ENCODE measurements around the gene MOCOS.

Gene MOCOS

DNA sequence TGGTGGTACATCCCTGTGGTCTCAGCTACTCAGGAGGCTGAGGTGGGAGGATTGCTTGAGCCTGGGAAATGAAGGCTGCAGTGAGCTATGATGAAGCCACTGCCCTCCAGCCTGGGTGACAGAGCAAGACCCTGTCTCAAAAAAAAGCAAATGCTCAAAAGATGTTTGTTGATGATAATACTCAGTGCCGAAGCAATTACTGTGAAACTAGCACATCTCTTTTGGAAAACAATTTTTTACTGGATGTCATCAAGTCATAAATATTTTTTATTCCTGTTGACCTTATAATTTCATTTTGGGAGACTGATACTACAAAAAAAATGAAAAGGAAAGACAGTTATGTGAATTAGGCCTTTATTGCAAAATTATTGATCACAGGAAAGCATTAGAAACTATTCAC, 75.7 kb downstream of the MOCOS start:
- no peak for DNase-seq
- H3K4me1 ChIP-seq (ENCODE audit: control insufficient read depth, insufficient read depth, low read length, poor library complexity, severe bottlenecking), result no peaks in the 10 kb centered on the region
- H3K36me3 ChIP-seq (ENCODE audit: control insufficient read depth, insufficient read depth, low read length), result no peaks in the 10 kb centered on the region
- no peak overlapping the region for H3K4me3 ChIP-seq (ENCODE audit: insufficient read depth, low read depth, low read length, poor library complexity, severe bottlenecking)
- H3K9me3 ChIP-seq (ENCODE audit: control insufficient read depth, low read length), result no peaks in the 10 kb centered on the region
- no peak overlapping the region for H3K27ac ChIP-seq (ENCODE audit: insufficient read depth, low read length, poor library complexity, severe bottlenecking)
- H3K27me3 ChIP-seq (replicated peaks; ENCODE audit: control insufficient read depth, insufficient read depth, low read length, poor library complexity, severe bottlenecking), result no peaks in the 10 kb centered on the region

DNA sequence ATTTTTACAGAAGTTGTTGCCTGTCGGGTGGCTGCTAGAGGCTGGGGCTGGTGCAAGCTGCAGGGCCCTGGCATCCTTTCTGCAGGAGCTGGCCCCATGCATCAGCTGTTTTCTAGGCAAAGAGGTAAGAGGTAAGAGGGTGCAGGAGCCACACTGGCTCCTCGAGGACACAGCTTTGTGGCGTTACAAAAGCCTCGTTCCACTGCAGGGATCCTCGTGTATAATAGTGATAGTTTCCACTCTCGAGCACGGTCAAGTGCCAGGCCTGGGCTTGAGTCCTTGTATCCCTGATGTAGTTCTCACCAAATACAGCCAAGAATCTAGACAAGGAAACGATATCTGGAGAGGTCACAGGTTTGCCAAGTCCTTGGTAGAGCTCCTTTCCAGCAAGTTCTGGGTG, 77.0 kb downstream of the MOCOS start:
- DNase-seq, result no peak
- Histone ChIP-seq H3K36me3 (ENCODE audit: control insufficient read depth, insufficient read depth, low read length) (no peaks in the 10 kb centered on the region), H3K4me1 (ENCODE audit: control insufficient read depth, insufficient read depth, low read length, poor library complexity, severe bottlenecking) (no peaks in the 10 kb centered on the region), H3K27me3 (replicated peaks; ENCODE audit: control insufficient read depth, insufficient read depth, low read length, poor library complexity, severe bottlenecking) (no peaks in the 10 kb centered on the region), H3K27ac (ENCODE audit: insufficient read depth, low read length, poor library complexity, severe bottlenecking) (no peak overlapping the region), H3K9me3 (ENCODE audit: control insufficient read depth, low read length) (no peaks in the 10 kb centered on the region), H3K4me3 (ENCODE audit: insufficient read depth, low read depth, low read length, poor library complexity, severe bottlenecking) (no peak overlapping the region)

DNA sequence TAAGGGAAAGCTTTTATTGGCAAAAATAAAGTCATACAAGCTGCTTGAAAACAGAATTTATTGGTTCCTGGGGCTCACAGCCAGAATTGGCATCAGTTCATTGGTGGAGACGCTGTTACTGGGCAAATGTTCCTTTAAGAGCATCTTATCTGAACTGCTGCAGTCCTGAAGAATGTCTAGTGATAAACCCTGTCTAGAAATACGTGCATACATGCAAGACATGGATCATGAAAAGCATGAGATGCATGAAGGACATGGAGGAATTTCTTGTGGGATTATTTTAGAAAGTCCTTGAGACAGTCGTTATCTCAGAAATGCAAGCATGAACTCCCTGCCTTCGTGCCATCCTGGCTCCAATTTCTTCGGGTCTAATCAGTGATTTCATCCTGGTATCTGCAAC, 77.7 kb downstream of the MOCOS start:
- Histone ChIP-seq H3K36me3 (ENCODE audit: control insufficient read depth, insufficient read depth, low read length) (no peaks in the 10 kb centered on the region), H3K4me1 (ENCODE audit: control insufficient read depth, insufficient read depth, low read length, poor library complexity, severe bottlenecking) (no peaks in the 10 kb centered on the region), H3K27ac (ENCODE audit: insufficient read depth, low read length, poor library complexity, severe bottlenecking) (no peak overlapping the region), H3K27me3 (replicated peaks; ENCODE audit: control insufficient read depth, insufficient read depth, low read length, poor library complexity, severe bottlenecking) (no peaks in the 10 kb centered on the region), H3K9me3 (ENCODE audit: control insufficient read depth, low read length) (no peaks in the 10 kb centered on the region), H3K4me3 (ENCODE audit: insufficient read depth, low read depth, low read length, poor library complexity, severe bottlenecking) (no peak overlapping the region)
- DNase-seq, result no peak

DNA sequence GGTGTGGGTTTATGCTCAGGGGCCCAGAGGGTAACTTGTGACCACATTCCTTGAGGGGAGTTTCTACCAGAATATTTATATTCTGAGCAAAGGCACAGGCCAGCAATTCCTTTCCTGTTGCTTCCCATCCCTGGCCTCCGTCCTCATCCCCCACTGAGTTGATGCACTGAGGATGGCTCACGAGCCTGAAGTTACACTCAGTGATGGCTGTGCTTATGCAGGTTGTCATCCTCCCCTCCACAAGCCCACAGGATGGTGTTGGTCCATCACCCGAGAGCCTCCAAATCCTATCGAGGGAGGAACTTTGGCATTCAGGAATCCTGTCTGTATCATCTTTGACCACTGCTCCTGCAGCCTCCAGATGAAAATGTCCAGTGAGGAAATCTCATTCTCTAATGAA, 81.9 kb downstream of the MOCOS start:
- H3K9me3 ChIP-seq (ENCODE audit: control insufficient read depth, low read length), result no peaks in the 10 kb centered on the region
- no peak overlapping the region for H3K27ac ChIP-seq (ENCODE audit: insufficient read depth, low read length, poor library complexity, severe bottlenecking)
- H3K4me1 ChIP-seq (ENCODE audit: control insufficient read depth, insufficient read depth, low read length, poor library complexity, severe bottlenecking), result no peaks in the 10 kb centered on the region
- no peak overlapping the region for H3K4me3 ChIP-seq (ENCODE audit: insufficient read depth, low read depth, low read length, poor library complexity, severe bottlenecking)
- H3K27me3 ChIP-seq (replicated peaks; ENCODE audit: control insufficient read depth, insufficient read depth, low read length, poor library complexity, severe bottlenecking), result no peaks in the 10 kb centered on the region
- H3K36me3 ChIP-seq (ENCODE audit: control insufficient read depth, insufficient read depth, low read length), result no peaks in the 10 kb centered on the region
- no peak for DNase-seq

DNA sequence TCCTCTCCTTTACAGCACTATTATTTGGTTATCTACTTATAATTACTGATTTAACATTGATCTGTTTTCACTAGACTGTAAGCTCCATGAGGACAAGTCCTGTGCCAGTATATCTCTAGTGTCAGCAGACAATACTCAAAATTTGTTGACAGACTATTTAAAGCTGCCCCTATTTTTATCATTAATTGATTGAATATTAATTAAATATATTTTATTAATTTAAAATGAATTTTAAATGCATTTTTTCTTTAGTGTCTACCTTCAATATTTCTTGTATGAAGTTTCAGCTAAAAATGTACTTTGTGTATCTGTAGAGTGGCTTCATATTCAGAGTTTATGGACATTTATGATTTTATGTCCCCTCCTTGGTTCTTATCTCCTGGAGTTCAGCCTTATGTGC, 83.9 kb downstream of the MOCOS start:
- H3K9me3 ChIP-seq (ENCODE audit: control insufficient read depth, low read length), result no peaks in the 10 kb centered on the region
- H3K4me1 ChIP-seq (ENCODE audit: control insufficient read depth, insufficient read depth, low read length, poor library complexity, severe bottlenecking), result no peaks in the 10 kb centered on the region

DNA sequence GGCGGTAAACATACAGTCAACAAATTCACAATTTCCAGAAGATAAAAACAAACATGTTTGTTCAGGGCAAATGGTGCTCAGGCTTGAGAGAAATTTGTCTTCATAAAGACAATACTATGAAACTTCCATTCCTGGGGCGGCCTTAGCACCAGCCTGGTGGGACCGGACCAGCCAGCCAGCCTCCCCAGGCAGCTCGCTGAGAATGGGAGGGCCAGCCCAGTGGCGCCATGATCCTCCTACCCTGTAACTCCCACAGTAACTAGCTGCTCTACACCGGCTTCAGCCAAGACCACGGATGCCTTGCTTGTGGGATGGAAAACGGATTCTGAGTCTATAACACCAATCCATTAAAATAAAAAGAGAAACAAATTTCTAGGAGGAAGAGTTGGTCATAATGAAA, 86.0 kb downstream of the MOCOS start:
- Histone ChIP-seq H3K4me1 (ENCODE audit: control insufficient read depth, insufficient read depth, low read length, poor library complexity, severe bottlenecking) (no peaks in the 10 kb centered on the region), H3K27me3 (replicated peaks; ENCODE audit: control insufficient read depth, insufficient read depth, low read length, poor library complexity, severe bottlenecking) (no peaks in the 10 kb centered on the region), H3K9me3 (ENCODE audit: control insufficient read depth, low read length) (no peaks in the 10 kb centered on the region), H3K27ac (ENCODE audit: insufficient read depth, low read length, poor library complexity, severe bottlenecking) (no peak overlapping the region), H3K36me3 (ENCODE audit: control insufficient read depth, insufficient read depth, low read length) (no peaks in the 10 kb centered on the region), H3K4me3 (ENCODE audit: insufficient read depth, low read depth, low read length, poor library complexity, severe bottlenecking) (no peak overlapping the region)
- no peak for DNase-seq

More for the DNA sequence above, 83.9 kb downstream of the MOCOS start:
- H3K27ac ChIP-seq (ENCODE audit: insufficient read depth, low read length, poor library complexity, severe bottlenecking), result no peak overlapping the region
- H3K4me3 ChIP-seq (ENCODE audit: insufficient read depth, low read depth, low read length, poor library complexity, severe bottlenecking), result no peak overlapping the region
- no peaks in the 10 kb centered on the region for H3K27me3 ChIP-seq (replicated peaks; ENCODE audit: control insufficient read depth, insufficient read depth, low read length, poor library complexity, severe bottlenecking)
- no peak for DNase-seq
- no peaks in the 10 kb centered on the region for H3K36me3 ChIP-seq (ENCODE audit: control insufficient read depth, insufficient read depth, low read length)

DNA sequence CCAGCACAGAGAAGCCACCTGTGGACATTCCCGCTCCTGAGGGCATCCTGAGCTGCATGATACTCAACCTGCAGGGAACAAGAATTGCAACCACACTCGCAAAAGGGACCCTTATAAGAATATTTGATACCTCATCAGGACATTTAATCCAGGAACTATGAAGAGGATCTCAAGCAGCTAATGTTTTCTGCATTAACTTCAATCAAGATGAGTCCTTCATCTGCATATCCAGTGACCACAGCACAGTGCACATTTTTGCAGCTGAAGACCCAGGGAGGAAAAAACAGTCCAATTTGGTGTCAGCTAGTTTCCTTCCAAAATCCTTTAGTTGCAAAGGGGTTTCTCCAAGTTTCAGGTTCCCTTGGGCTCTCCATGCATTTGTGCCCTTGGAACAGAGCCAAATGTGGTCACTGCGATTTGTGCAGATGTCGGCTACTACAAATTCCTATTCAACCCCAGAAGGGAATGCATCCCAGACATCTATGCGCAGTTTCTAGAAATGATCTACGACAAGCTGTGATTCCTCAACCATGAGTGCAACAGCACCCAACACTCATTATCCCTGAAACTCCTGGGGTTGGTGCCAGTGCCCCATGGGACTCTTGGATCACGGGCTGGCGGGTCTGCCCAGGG, 86.9 kb downstream of the MOCOS start:
- Histone ChIP-seq H3K27ac (ENCODE audit: insufficient read depth, low read length, poor library complexity, severe bottlenecking) (no peak overlapping the region), H3K9me3 (ENCODE audit: control insufficient read depth, low read length) (no peaks in the 10 kb centered on the region), H3K4me1 (ENCODE audit: control insufficient read depth, insufficient read depth, low read length, poor library complexity, severe bottlenecking) (no peaks in the 10 kb centered on the region), H3K36me3 (ENCODE audit: control insufficient read depth, insufficient read depth, low read length) (no peaks in the 10 kb centered on the region), H3K27me3 (replicated peaks; ENCODE audit: control insufficient read depth, insufficient read depth, low read length, poor library complexity, severe bottlenecking) (no peaks in the 10 kb centered on the region), H3K4me3 (ENCODE audit: insufficient read depth, low read depth, low read length, poor library complexity, severe bottlenecking) (no peak overlapping the region)
- no peak for DNase-seq

GRCh38 chr18:36275561-36275960, 88.3 kb downstream of the MOCOS start:
- H3K36me3 ChIP-seq (ENCODE audit: control insufficient read depth, insufficient read depth, low read length), result no peaks in the 10 kb centered on the region
- DNase-seq, result no peak
- H3K27ac ChIP-seq (ENCODE audit: insufficient read depth, low read length, poor library complexity, severe bottlenecking), result no peak overlapping the region
- no peaks in the 10 kb centered on the region for H3K9me3 ChIP-seq (ENCODE audit: control insufficient read depth, low read length)
- no peak overlapping the region for H3K4me3 ChIP-seq (ENCODE audit: insufficient read depth, low read depth, low read length, poor library complexity, severe bottlenecking)
- H3K27me3 ChIP-seq (replicated peaks; ENCODE audit: control insufficient read depth, insufficient read depth, low read length, poor library complexity, severe bottlenecking), result no peaks in the 10 kb centered on the region
- H3K4me1 ChIP-seq (ENCODE audit: control insufficient read depth, insufficient read depth, low read length, poor library complexity, severe bottlenecking), result no peaks in the 10 kb centered on the region

- Histone ChIP-seq H3K27me3 (replicated peaks; ENCODE audit: control insufficient read depth, insufficient read depth, low read length, poor library complexity, severe bottlenecking) (no peaks in the 10 kb centered on the region), H3K4me1 (ENCODE audit: control insufficient read depth, insufficient read depth, low read length, poor library complexity, severe bottlenecking) (no peaks in the 10 kb centered on the region), H3K4me3 (ENCODE audit: insufficient read depth, low read depth, low read length, poor library complexity, severe bottlenecking) (no peak overlapping the region), H3K36me3 (ENCODE audit: control insufficient read depth, insufficient read depth, low read length) (no peaks in the 10 kb centered on the region), H3K9me3 (ENCODE audit: control insufficient read depth, low read length) (no peaks in the 10 kb centered on the region), H3K27ac (ENCODE audit: insufficient read depth, low read length, poor library complexity, severe bottlenecking) (no peak overlapping the region)
- no peak for DNase-seq
Observed at GRCh38 chr18:36279001-36279400, 91.7 kb downstream of the MOCOS start.

DNA sequence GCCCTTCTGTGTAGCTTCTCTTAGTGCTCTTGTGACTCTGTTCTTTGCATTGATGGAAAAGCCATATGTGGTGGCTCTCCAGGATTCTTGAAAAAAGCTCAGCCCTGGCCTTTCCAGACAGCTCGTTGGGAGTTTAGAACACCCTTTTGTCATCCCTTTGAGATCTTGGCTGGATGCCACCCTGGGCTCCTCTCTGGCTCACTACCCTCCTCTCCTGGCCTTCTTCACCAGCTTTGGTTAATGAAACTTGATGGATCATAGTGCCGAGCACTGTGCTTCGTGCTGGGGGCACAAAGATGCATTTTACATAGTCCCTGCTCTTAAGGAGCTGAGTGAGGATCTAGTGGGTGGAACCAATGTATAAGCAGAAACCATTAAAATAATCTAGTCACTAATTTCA, 94.6 kb downstream of the MOCOS start:
- peaks cover 3% of the 10 kb centered on the region for H3K27me3 ChIP-seq (replicated peaks; ENCODE audit: control insufficient read depth, insufficient read depth, low read length, poor library complexity, severe bottlenecking)
- no peak overlapping the region for H3K4me3 ChIP-seq (ENCODE audit: insufficient read depth, low read depth, low read length, poor library complexity, severe bottlenecking)
- no peaks in the 10 kb centered on the region for H3K4me1 ChIP-seq (ENCODE audit: control insufficient read depth, insufficient read depth, low read length, poor library complexity, severe bottlenecking)
- no peaks in the 10 kb centered on the region for H3K9me3 ChIP-seq (ENCODE audit: control insufficient read depth, low read length)
- no peak for DNase-seq
- no peaks in the 10 kb centered on the region for H3K36me3 ChIP-seq (ENCODE audit: control insufficient read depth, insufficient read depth, low read length)
- H3K27ac ChIP-seq (ENCODE audit: insufficient read depth, low read length, poor library complexity, severe bottlenecking), result no peak overlapping the region
